ENCODE measurements around the gene PRDM11.
"Not testable (repeated sequence)": the region's sequence is repeated elsewhere in the genome, so short reads cannot be mapped to it uniquely, and the experiment has no call there.

Gene PRDM11

GRCh38 chr11:45146072-45147016 is at the start of gene PRDM11:
Gene PRDM11 (plus strand): TSS chr11:45146639. CDS start chr11:45181767, 35,128 bp downstream.
- DNase-seq (ENCODE audit: low read depth in 2 of 2) = peak in 1 of 2 donors; percentile 9

DNA sequence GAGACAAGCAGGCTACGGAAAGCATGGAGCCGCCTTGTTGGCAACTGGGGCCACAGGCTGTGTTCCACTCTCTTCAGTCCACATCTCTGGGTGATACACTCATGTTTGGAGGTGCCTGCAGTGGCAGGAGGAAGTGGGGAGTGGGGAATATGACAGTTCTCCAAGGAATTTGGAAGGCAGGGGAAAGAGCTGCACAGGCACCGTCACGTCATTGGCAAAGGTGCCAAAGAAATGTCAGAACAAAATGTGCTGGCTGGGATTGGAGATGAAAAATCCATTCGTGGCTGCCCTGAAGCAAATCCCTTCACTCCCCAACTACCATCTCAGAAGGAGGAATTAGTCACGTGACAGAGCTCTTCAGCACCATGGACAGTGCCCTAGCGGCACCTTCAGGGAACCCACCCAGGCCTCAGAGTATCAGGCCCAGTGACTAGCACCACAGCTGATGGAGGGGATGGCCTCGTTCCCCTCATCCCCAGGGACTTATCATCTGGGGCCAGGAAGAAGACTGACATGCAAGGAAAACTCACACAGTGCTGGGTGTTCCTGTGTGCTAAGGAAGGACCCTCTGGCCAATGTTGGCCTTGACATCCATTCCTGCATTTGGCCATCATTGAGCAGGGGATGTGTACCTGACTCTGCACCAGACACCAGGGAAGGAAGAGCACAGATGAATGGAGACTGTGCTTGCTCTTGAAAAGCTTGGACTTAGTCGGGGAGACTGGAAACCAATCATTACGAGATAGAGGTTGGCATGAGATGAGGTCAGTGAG is 48.5 kb upstream of the PRDM11 start:
- DNase-seq (ENCODE audit: low read depth in 2 of 2) = no peak

DNA sequence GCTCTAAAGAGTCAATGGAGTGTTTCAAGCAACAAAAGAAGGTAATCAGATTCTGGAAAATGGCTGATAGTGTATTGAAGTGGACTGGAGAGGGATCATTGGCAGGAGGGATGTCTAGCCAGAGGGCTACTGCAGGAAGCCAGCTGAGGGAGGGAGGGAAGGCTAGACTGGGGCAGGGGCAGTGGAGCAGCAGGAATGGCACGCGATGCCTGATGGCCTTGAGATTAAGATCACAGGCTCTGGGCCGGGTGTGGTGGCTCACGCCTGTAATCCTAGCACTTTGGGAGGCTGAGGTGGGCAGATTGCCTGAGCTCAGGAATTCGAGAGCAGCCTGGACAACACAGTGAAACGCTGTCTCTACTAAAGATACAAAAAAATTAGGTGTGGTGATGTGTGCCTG is 47.5 kb upstream of the PRDM11 start:
- no peak for DNase-seq (ENCODE audit: low read depth in 2 of 2)

DNA sequence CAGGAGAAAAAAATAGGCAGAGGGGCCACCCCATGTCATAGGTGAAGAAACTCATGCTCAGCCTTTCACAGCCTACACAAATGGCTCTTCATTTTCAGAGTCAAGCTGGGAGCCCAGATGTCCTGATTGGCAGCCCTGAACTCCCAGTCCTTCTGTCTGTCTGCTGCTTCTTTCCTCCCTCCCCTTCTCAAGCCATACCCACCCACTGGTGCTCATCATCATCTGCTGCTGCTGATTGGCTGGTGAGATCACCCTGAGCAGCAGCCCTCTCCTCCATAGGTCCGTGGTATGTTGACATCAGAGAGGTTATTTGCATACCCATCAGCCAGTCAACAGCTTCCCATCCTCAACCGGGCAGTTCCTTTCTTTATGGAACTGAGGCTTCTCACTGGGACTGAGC is 46.1 kb upstream of the PRDM11 start:
- DNase-seq (ENCODE audit: low read depth in 2 of 2) = no peak

GRCh38 chr11:45102361-45102809 is 44.1 kb upstream of the PRDM11 start:
- DNase-seq (ENCODE audit: low read depth in 2 of 2) = no peak

DNA sequence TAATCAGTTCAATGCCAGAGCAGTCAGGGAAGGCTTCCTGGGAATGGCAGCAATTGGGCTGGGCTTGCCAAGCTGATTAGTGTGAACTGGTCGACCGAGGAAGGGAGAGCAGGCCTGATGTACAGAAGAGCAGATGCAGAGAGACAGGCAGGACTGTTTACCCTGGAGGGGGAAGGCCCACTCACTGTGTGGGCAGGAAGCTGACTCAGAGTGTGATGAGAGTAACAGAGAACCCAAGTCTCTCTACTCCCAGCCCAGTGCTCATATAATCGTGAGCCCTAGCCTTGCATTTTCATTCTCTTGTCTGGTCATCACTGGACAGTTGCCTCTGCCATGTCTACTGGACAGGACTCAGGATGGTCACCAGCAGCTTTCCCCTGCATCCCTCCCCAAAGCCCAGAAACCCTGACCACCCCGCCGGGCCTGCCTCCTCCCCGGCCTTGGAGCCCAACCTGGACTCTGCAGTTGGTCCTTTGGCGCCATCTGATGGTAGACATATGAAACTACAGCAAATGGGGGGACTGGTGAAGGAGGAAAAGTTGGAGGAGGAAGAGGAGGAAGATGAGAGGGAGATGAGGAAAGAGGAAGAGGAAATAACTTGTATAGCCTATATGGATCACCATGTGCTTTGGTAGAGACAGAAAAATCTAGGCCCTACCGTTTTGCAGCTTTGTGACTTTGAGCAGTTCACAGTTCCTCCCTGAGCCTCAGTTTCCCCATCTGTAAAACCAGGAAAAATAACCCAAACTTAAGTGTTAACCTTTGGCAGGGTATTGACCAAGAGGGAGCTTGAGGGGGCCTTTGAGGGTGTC is 43.4 kb upstream of the PRDM11 start:
- DNase-seq (ENCODE audit: low read depth in 2 of 2) = peak; percentile 42 to 53

- no peak for DNase-seq (ENCODE audit: low read depth in 2 of 2)
Observed at GRCh38 chr11:45104006-45104789, 42.2 kb upstream of the PRDM11 start.

DNA sequence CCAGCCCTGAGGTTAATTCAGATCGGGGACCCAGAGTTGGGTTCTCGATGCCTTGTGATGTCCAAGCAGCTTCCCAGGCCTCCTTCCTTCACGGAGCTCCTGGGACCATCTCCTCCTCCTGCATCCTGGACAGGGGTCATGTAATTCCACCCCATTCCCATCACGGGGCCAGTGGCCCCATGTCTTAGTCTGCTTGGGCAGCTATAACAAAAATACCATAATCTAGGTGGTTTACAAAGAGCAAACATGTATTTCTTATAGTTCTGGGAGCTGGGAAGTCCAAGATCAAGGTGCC is 41.7 kb upstream of the PRDM11 start:
- no peak for DNase-seq (ENCODE audit: low read depth in 2 of 2)

DNA sequence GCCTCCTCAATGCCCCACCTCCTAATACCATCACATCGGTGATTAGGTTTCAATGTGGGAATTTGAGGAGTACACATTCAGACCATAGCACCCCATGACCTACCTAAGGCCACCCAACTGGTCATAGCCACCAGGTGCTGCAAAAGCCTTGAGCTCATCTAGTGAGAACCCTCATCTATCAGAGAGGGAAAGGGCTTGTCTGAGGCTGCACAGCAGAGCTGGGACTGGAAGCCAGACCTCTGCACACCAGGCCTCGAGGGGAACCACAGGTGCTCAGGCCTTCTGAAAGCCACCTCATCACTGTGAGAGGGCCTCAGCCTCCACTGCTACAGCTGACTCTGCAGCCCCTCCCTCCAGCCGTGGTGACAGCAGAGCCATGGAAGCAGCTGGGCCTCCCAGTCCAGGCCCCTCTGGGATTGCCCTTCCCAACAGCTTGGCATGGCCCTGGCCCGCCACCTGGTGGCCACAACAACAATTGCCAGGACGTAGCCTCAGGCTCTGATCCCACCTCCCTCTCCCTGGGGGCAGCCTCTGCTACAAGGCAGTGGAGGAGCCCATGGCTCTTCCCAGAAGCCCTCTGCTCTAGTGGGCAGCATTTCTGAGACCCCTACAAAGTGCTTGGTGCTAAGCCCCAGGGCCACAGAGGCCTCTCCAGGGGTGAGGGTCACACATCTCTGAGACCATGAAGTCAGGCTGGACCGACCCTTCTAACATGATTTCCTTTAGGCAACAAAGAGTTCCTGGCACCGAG is 41.0 kb upstream of the PRDM11 start:
- DNase-seq (ENCODE audit: low read depth in 2 of 2) = peak; percentile 38 to 56

DNA sequence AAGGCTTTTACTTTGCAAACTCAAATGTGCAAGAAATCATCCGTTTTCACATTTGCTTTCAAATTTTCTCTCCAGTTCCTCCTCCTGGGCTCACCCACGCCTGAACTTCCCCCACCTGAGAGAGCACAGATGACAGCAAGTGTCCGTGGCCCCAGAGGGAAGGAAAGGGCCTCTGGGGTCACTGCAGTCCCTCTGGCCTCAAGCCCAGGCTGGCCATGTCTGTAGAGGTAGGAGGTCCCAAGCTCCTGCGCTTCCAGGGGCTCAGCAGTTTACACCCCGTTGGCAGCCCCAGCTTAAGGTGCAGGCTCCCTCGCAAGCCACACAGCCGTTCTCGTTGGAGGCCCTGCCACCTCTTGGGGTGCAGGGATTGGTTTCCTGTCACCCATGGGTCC is 40.5 kb upstream of the PRDM11 start:
- DNase-seq (ENCODE audit: low read depth in 2 of 2) = no peak

DNA sequence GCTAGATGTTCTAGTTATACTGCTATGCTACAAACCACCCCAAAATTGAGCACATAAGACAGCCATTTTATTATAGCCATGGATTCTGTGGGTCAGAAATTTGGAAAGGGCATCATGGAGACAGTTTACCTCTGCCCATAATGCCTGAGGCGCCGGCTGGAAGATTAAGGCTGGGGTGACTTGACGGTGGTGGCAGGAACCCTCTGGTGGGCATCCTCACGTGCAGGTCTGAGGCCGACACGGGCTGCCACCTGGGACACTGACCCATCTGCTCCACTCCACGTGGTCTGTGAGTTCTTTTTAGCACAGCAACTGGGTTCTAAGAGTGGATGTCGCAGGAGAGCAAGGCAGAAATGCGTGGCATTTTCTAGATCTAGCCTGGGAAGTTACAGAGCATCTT is 40.0 kb upstream of the PRDM11 start:
- DNase-seq (ENCODE audit: low read depth in 2 of 2) = no peak

- no peak for DNase-seq (ENCODE audit: low read depth in 2 of 2)
Observed at GRCh38 chr11:45107029-45107428, 39.4 kb upstream of the PRDM11 start.

GRCh38 chr11:45108070-45109064 is 38.1 kb upstream of the PRDM11 start:
- no peak for DNase-seq (ENCODE audit: low read depth in 2 of 2)

DNA sequence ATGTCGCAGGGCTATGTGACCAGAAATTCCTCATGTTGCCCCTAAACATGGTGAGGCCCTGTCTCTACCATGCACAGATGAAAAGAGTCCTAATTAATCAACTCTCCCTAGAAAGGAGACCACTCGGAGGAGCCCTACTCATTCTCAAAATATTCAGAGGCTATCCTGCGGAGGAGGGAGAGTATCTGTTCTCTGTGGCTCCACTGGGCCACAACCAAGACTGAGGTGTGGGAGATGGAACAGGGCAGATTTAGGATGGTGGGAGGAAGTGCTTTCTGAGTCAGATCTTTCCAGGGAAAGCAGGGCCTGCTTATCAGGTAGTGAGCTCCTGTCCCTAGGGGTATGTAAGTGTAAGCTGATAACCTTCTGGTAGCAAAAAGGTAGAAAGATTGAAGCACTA is 37.0 kb upstream of the PRDM11 start:
- no peak for DNase-seq (ENCODE audit: low read depth in 2 of 2)

GRCh38 chr11:45110562-45110961 is 35.9 kb upstream of the PRDM11 start:
- peak; percentile 11 to 46 for DNase-seq (ENCODE audit: low read depth in 2 of 2)

- no peak for DNase-seq (ENCODE audit: low read depth in 2 of 2)
Observed at GRCh38 chr11:45113807-45114206, 32.6 kb upstream of the PRDM11 start.

DNA sequence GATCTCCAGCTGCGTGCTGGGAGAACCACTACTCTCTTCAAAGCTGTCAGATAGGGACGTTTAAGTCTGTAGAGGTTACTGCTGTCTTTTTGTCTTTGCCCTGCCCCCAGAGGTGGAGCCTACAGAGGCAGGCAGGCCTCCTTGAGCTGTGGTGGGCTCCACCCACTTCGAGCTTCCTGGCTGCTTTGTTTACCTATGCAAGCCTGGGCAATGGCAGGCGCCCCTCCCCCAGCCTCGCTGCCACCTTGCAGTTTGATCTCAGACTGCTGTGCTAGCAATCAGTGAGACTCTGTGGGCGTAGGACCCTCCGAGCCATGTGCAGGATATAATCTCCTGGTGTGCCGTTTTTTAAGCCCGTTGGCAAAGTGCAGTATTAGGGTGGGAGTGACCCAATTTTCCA is 18.6 kb upstream of the PRDM11 start:
- DNase-seq (ENCODE audit: low read depth in 2 of 2) = not testable (repeated sequence)

DNA sequence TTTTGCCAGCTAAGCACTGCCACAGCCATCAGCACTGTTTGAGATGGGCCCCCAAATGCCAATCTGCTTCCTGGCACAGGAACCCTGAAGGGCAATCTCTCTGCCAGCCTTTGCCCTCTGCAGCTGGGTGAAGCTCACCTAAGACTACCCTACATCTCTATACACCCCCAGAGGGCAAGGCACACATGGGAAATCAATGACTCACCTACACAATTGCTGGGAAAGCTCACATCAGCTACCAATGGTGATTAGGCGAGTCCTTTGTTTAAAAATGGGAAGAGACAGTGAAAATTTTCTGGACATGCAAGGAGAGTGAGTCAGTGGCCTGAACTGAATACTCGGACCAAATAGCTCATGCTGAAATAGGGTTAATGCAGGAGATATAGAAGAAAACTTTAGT is 12.6 kb upstream of the PRDM11 start:
- DNase-seq (ENCODE audit: low read depth in 2 of 2) = no peak

- DNase-seq (ENCODE audit: low read depth in 2 of 2) = no peak
Observed at GRCh38 chr11:45141171-45141570, 5.3 kb upstream of the PRDM11 start.
